AG20443 (cell line): ENCODE data around the gene CMSS1.

Experiments used
- DNase-seq: peaks from one replicate; pipeline ENCODE4 v3.0.0; 2012; ENCODE audit warnings: low spot score, mixed read lengths

Gene CMSS1

GRCh38 chr3:99854756-99855298 is 37.2 kb downstream of the CMSS1 start:
- DNase-seq, result no peak

DNA sequence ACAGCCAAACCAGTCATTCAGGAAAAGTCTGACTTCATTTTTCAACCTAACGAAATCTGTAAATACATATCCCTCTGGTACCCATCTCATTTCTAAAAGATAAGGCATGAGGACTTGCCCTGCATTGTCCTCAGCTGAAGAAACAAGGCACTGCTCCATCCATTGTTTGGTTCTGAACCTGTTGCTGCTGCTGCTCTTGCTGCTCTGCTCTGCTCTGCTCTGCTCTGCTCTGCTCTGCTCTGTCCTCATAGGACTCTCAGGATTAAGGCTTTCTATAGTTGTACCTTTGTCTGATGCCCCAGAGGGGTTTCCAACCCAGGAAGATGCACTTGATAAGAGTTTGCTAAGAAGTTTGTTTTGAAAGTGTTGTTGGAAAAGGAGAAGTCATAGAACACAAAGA is 38.2 kb downstream of the CMSS1 start:
- no peak for DNase-seq

- DNase-seq, result no peak
These were observed 39.0 kb downstream of the CMSS1 start for GRCh38 chr3:99856437-99857220.

- no peak for DNase-seq
These were observed 39.6 kb downstream of the CMSS1 start for GRCh38 chr3:99857278-99857677.

- no peak for DNase-seq
These were observed 40.8 kb downstream of the CMSS1 start for GRCh38 chr3:99858469-99858868.

GRCh38 chr3:99859825-99860224 is 42.2 kb downstream of the CMSS1 start:
- DNase-seq, result peak; percentile 67

DNA sequence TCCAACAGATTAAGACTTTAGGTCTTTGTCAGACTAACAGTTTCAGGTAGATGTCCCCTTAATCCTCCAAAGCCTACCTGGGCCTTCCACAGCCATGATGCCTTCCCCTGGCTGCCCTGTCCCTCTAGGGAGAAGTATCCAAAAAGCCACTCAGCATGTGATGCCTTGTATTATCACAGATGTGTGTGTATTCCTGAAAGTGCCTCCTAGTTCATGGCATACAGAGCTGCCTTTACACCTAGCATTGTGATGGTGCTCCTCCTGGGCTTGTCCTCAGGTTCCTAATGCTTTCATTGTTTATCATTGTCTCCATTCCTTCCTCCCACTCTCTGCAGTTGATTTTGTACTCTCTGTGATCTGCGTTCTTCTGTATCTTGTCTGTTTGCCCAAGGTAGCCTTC is 43.6 kb downstream of the CMSS1 start:
- no peak for DNase-seq

DNA sequence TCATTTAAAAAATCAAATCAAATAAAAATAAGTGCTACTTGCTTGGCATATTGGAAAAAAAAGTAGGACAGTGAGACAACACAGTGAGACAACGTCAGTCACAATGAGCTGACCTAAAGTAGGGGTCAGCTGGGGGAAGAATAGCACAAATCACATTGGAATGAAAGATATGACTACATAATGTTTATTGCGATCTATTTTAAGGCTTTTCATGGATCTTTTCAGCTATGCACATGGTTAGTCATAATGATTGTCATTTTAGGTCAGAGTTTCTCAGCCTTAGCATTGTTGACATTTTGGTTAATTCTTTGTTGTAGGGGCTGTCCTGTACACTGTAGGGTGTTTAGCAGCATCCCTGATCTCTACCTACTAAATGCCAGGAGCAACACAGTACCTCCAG is 44.5 kb downstream of the CMSS1 start:
- DNase-seq, result peak; percentile 40

- DNase-seq, result no peak
These were observed 45.3 kb downstream of the CMSS1 start for GRCh38 chr3:99863002-99863401.

- DNase-seq, result no peak
These were observed 45.9 kb downstream of the CMSS1 start for GRCh38 chr3:99863588-99863987.

DNA sequence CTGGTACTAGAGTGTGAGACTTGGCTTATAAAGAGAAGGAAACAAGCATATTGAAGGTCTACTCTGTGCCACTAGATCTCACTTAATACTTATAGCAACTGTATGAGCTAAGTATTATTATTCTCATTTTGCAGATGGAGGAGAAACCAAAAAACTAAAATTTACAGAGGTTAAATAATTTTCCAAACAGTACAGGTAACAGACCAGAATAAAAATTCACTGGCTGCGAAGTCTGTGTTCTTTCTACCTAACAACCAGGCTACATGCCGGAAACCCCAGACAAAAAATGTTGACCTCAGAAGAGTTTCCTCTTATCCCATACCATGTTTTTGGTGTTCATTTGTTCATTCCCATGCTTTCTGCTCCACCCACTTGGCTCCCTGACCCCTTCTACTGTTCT is 46.6 kb downstream of the CMSS1 start:
- DNase-seq, result no peak

- DNase-seq, result no peak
These were observed 47.7 kb downstream of the CMSS1 start for GRCh38 chr3:99865321-99865720.

DNA sequence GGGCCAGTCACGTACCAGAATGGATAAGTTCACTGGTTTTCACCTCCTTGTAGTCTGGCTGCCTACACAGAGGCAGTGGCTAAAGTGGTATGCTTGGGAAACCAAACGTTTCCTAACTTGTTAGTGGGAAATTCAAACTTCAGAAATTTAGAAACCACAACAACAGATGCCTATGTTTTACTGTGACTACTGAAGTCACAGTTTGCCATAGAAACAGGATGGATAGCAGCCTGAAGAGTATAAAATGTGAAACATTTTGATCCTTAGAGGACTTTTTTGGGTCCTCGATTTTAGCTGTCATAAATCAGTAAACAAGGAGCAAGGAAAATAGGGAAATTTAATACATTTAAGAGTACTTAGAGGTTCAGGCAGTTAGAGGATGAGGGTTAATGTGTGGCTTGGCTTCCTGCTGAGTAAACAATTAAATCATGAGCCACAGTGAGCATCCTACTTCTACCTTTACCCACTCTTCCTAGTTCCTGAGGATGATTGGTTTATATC is 48.6 kb downstream of the CMSS1 start:
- DNase-seq, result peak; percentile 67

DNA sequence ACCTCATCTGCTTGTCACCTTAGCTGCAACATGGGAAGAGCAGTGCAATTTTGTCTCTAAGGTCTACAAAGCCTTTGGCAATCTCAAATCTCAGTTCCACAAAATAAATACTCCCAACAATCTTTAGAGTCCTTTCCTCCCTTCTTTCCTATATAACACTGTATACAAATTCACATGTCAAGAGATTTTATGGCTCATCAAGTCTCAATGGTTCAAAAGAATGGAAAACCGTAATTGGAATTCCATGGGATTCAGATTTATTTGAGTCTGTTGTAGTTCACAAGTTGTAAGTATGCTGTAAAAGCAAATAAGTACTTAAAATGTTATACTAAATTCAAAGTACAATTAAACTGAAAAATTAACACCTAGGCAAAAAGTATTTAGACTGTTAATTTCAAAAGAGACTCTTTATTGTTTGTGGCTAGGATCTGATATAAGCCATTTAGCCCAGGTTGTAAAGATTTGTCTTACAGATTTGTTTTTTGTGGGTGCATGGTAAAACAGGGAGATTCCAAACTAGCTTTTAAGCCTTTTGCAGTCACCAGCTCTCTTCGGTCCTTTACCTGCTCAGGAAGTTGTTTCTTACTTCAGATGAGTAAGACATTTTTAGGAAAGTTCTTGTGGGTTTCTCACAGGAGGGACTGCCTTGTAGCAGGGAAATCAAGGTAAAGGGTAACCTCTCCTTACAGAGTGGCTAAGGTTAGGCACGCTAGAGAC is 50.1 kb downstream of the CMSS1 start:
- DNase-seq, result no peak

DNA sequence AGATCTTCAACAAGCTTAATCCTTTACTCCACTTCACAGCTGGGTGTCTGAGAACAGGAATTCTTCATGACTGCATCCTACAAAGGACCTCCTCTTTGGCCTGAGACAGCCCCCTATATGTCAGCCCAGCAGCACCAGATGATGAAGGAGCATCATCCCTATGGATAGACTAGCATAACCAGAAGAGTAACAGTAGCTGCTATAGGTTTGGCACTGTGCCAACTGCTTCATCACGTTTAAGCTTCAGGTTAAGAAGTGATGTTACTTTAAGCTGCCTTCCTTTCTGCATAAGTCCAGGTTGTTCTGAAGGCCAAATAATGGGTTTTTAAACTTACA is 50.6 kb downstream of the CMSS1 start:
- DNase-seq, result no peak

- DNase-seq, result no peak
These were observed 52.0 kb downstream of the CMSS1 start for GRCh38 chr3:99869621-99870020.

- DNase-seq, result no peak
These were observed 53.0 kb downstream of the CMSS1 start for GRCh38 chr3:99870712-99871111.

DNA sequence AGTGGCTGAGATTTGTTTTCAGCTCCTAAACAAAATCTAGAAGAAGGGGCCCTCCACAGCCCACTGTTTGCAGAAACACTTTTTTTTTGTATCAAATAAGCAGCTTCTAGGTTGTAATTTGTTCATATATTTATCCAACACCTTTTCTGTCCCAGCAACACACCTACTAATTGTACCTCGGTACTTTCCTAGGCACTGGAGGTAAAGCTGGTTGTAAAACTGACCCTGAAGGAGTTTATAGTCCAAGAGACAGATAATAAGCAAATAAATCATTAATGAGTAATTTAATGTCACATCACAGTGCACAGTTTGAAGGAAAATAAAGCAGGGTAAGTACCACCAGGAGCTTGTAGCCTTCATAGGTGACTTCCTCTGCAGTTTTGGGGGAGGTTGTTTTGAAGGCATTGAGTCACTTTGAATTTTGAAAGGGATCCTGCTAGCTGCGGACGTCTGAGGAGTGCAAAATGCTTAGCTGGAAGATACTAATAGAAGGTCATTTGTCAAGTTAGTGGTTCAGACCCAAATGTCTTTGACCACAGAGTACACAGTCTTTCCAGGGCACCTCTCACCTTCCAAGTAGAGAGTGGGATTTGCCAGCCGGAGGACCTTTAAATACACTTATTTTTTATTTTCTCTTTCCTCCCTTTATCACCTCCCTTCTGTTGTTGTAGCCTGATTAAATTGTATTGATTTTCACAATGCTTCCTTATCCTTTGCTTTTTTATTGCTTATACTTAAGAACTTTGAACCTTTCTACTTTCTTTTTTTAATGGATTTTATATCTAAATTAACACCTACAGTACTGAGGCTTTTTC is 53.8 kb downstream of the CMSS1 start:
- DNase-seq, result no peak

- no peak for DNase-seq
These were observed 55.2 kb downstream of the CMSS1 start for GRCh38 chr3:99872923-99873254.

- no peak for DNase-seq
These were observed 55.8 kb downstream of the CMSS1 start for GRCh38 chr3:99873269-99874102.

DNA sequence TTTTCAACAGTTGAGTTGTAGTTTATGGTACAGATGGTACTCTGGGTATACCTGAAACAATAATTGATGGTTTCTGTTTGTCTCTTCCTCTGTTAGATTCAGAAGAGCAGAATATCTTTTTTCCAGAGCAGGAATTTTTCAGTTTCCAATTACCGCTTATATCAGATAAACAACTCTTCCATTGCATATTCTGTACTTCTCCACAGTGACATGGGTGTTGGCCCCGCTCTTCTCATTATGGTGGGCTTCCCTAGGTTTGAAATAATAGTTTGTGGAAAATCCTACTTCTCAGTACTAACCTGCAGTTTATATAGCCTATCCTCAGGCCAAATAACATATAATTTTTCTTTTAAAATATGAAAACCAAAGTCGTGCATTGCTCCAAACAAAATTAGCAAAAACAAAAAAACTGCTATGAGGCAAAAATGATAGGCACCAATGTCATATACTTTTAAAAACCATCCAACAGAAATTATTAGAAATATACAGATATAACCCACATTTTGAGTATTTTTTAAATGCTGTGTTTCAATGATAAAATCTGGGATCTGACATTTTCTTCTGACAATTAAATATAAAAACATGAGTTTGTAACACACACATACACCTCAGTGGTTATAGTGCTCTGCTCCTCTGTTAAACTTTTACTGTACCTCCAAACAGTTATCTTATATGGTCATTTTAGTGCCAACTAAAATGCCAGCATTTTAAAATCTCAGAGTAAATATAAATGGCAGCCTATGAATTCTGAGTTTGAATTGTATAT is 56.8 kb downstream of the CMSS1 start:
- DNase-seq, result no peak
